IMR-90 (cell line): ENCODE measurements around the gene FAM163B. TPM values are rescaled to one million over a fixed set of nuclear protein-coding genes. Genes with fewer than 3 reads are reported as not detected.

Experiments
- ATAC-seq: fragments of 200-7000 bp; cut with Tn5 transposase; 2 replicates; pipeline ENCODE4 v1.9.1; 2020; ENCODE audit warnings: low read depth, mild to moderate bottlenecking, moderate library complexity
- BruUV-seq: library from RNA; stranded (reverse); fragments of 400-500 nt; replicated peaks from 2 replicates; lab custom pipeline; 2021; lab: Mats Ljungman, UMichigan
- CTCF ChIA-PET: fragments of 300-600 bp; formaldehyde crosslinking; extraction: SDS; loops from one replicate; lab custom pipeline; 2021; ENCODE audit warnings: antibody characterized with exemption; lab: Yijun Ruan, JAX
- POLR2A ChIA-PET: fragments of 300-600 bp; sonication (Branson Sonifier 250); formaldehyde crosslinking; loops from one replicate; lab custom pipeline; 2022; ENCODE audit warnings: antibody characterized with exemption; ENCODE audit not compliant: unreplicated experiment; lab: Charles Lee
- DNase-seq: peaks from one replicate; pipeline ENCODE4 v3.0.0; 2013
- H2AFZ ChIP-seq: replicated peaks from 2 replicates; pipeline ENCODE3; 2013; ENCODE audit warnings: low read length, mild to moderate bottlenecking; ENCODE audit not compliant: poor library complexity
- H2AK5ac ChIP-seq: 2 replicates; pipeline ENCODE4 v1.6.1; 2013; ENCODE audit warnings: low read depth, low read length, inconsistent platforms
- H2AK9ac ChIP-seq: replicated peaks from 2 replicates; pipeline ENCODE3; 2013; ENCODE audit warnings: mild to moderate bottlenecking, low read depth, low read length, moderate library complexity; ENCODE audit not compliant: poor library complexity
- H2BK120ac ChIP-seq: 2 replicates; pipeline ENCODE4 v1.6.1; 2013; ENCODE audit warnings: low read depth, low read length, inconsistent platforms
- H2BK15ac ChIP-seq: 3 replicates; pipeline ENCODE4 v1.6.1; 2013; ENCODE audit warnings: low read depth, low read length, inconsistent platforms
- H2BK20ac ChIP-seq: 2 replicates; pipeline ENCODE4 v1.6.1; 2013; ENCODE audit warnings: low read depth, mild to moderate bottlenecking, inconsistent platforms, low read length, moderate library complexity
- H2BK5ac ChIP-seq: 2 replicates; pipeline ENCODE4 v1.6.1; 2013; ENCODE audit warnings: mild to moderate bottlenecking, low read depth, low read length, inconsistent platforms; ENCODE audit not compliant: poor library complexity, severe bottlenecking
- H3K14ac ChIP-seq: replicated peaks from 2 replicates; pipeline ENCODE4 v1.6.1; 2013; ENCODE audit warnings: low read depth, low read length, inconsistent platforms
- H3K18ac ChIP-seq: 2 replicates; pipeline ENCODE4 v1.6.1; 2013; ENCODE audit warnings: low read depth, low read length, control low read depth
- H3K23ac ChIP-seq: 2 replicates; pipeline ENCODE4 v1.6.1; 2013; ENCODE audit warnings: low read depth, low read length, inconsistent platforms
- H3K27ac ChIP-seq: 2 replicates; pipeline ENCODE4 v1.5.1; 2013; ENCODE audit warnings: mild to moderate bottlenecking, control low read depth, low read length; ENCODE audit not compliant: insufficient read depth
- H3K27me3 ChIP-seq: 2 replicates; pipeline ENCODE4 v1.6.1; 2013; ENCODE audit warnings: low read length; ENCODE audit not compliant: control insufficient read depth, insufficient read depth
- H3K36me3 ChIP-seq: 2 replicates; pipeline ENCODE4 v1.6.1; 2013; ENCODE audit warnings: low read length, mixed read lengths; ENCODE audit not compliant: control insufficient read depth, insufficient read depth
- H3K4ac ChIP-seq: 2 replicates; pipeline ENCODE4 v1.6.1; 2013; ENCODE audit warnings: low read depth, low read length, inconsistent platforms
- H3K4me1 ChIP-seq: 2 replicates; pipeline ENCODE4 v1.6.1; 2013; ENCODE audit warnings: low read length, mixed read lengths; ENCODE audit not compliant: control insufficient read depth, insufficient read depth
- H3K4me2 ChIP-seq: 2 replicates; pipeline ENCODE4 v1.6.1; 2013; ENCODE audit warnings: low read depth, mild to moderate bottlenecking, control low read depth, low read length, moderate library complexity
- H3K4me3 ChIP-seq: 2 replicates; pipeline ENCODE4 v1.5.1; 2013; ENCODE audit warnings: low read depth, mild to moderate bottlenecking, control low read depth, low read length, moderate library complexity; ENCODE audit not compliant: insufficient read depth
- H3K56ac ChIP-seq: 2 replicates; pipeline ENCODE4 v1.6.1; 2013; ENCODE audit warnings: low read length, inconsistent platforms; ENCODE audit not compliant: insufficient read depth; ENCODE audit errors: extremely low read depth
- H3K79me1 ChIP-seq, 2 experiments: 2 replicates each; pipeline ENCODE4 v1.6.1; 2013; ENCODE audit warnings: low read length in 2 of 2, inconsistent platforms in 1 of 2, low read depth in 1 of 2
- H3K9ac ChIP-seq: 2 replicates; pipeline ENCODE4 v1.6.1; 2013; ENCODE audit warnings: low read depth, low read length, control low read depth
- H3K9me1 ChIP-seq: 2 replicates; pipeline ENCODE4 v1.6.1; 2013; ENCODE audit warnings: low read length, inconsistent platforms; ENCODE audit not compliant: insufficient read depth
- H3K9me3 ChIP-seq: 2 replicates; pipeline ENCODE4 v1.6.1; 2013; ENCODE audit warnings: low read length; ENCODE audit not compliant: control insufficient read depth, insufficient read depth
- H4K20me1 ChIP-seq: 2 replicates; pipeline ENCODE4 v1.6.1; 2013; ENCODE audit warnings: low read length, inconsistent platforms; ENCODE audit not compliant: insufficient read depth
- H4K5ac ChIP-seq: 2 replicates; pipeline ENCODE4 v1.6.1; 2013; ENCODE audit warnings: mild to moderate bottlenecking, low read depth, low read length, control low read depth
- H4K8ac ChIP-seq, 2 experiments: 2 replicates each; pipeline ENCODE4 v1.6.1; 2013; ENCODE audit warnings: low read depth in 2 of 2, low read length in 2 of 2, control low read depth in 1 of 2, inconsistent platforms in 1 of 2
- H4K91ac ChIP-seq: 2 replicates; pipeline ENCODE4 v1.6.1; 2013; ENCODE audit warnings: low read depth, low read length, inconsistent platforms; ENCODE audit not compliant: insufficient read depth
- BHLHE40 ChIP-seq: fragments of 150-350 bp; IDR thresholded peaks from 2 replicates; pipeline ENCODE4 v1.6.1; 2016; ENCODE audit warnings: mild to moderate bottlenecking, low read depth, low read length
- MAFK ChIP-seq: IDR thresholded peaks from 2 replicates; pipeline ENCODE4 v1.6.1; 2012; ENCODE audit warnings: low read depth, low read length, improper control_type of control experiment
- MAZ ChIP-seq: IDR thresholded peaks from 2 replicates; pipeline ENCODE4 v1.6.1; 2012; ENCODE audit warnings: low read depth, mild to moderate bottlenecking, low read length, improper control_type of control experiment, moderate library complexity, borderline replicate concordance
- NFE2L2 ChIP-seq: fragments of 150-350 bp; IDR thresholded peaks from 2 replicates; pipeline ENCODE4 v1.6.1; 2016; ENCODE audit warnings: low read depth, mild to moderate bottlenecking, low read length
- whole genome bisulfite sequencing, 2 experiments: methylation state at CpG; one replicate each; pipeline versions ENCODE4 v1.1.5 to v1.1.7; 2013; ENCODE audit warnings: missing lambda C conversion rate in 2 of 2; ENCODE audit not compliant: insufficient read length in 1 of 2; ENCODE audit errors: extremely low coverage in 2 of 2; 5-methylcytosine and 5-hydroxymethylcytosine counted together
- dilution Hi-C: fragments of 300-500 bp; cut with HindIII; formaldehyde crosslinking; loops from one replicate; pipeline ENCODE4 v1.14.3; 2018; ENCODE audit warnings: low sequenced_read_pairs; ENCODE audit not compliant: unreplicated experiment
- in situ Hi-C: fragments of 300-500 bp; cut with MboI; formaldehyde crosslinking; loops from 3 replicates; pipeline ENCODE4 v1.14.3; 2019; ENCODE audit warnings: low sequenced_read_pairs, inconsistent platforms, mixed read lengths
- intact Hi-C: fragments of 100-400 bp; cut with micrococcal nuclease; formaldehyde crosslinking; loops from 2 replicates; pipeline ENCODE4 v1.10.0; 2022
- polyA plus RNA-seq, 3 experiments: library from polyadenylated mRNA; depleted of rRNA; stranded (reverse); fragments of >200 nt; gene quantifications; 2 replicates each; pipeline ENCODE4 v1.2.3, GENCODE V29; 2012; ENCODE audit warnings: low replicate concordance in 1 of 3
- total RNA-seq: library from RNA; depleted of rRNA; stranded (reverse); fragments of >200 nt; gene quantifications from 2 replicates; pipeline ENCODE4 v1.2.3, GENCODE V29; 2012
- TF ChIP-seq, protein P1 (sequence below): conservative IDR thresholded peaks from 2 replicates; pipeline ENCODE4 v1.5.1; 2012; ENCODE audit warnings: mild to moderate bottlenecking, low read depth, low read length, improper control_type of control experiment

The FAM163B gene
- total and polyA plus RNA-seq, 2 of the 4 experiments (the other 2 are of a cell fraction), result not detected

DNA sequence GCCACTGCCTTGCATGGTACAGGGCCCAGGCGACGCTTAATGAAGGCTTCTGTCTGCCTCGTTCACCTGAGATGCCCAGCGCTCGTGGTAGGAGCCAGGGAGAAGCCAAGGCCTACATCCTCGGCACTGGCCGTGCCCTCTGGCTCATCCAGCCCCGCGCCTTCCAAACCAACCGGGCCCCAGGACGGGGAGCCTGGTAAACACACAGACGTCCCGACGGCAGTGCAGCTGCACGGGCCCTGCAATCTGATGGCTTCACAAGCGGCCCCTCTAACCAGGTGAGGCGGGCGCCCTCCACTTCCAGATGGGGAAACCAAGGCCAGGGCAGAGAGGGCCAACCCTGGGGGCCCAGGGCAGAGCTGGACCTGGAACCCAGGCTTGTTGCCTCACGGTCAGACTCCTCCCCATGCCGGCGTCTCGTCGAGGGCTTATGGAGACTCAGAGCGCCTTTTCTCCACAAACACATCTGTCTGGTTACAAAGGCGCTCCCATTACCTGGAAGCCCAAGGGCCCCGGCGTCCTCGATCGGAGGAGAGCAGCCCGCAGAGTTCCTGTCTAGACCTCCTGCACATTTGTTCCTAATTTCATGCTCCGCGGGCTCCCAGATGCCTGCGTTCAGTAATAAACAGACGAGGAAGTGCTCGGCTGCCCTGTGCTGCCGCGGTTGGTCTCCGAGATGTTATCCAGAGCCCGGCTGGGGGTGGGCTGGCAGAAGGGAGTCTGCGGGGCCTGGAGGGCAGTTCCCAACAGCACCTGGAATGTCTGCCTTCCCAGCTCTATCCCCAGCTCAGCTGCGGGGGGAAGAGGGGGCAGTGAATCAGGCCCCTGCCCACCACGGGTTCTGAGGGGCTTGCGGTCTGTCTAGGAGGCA, 23.5 kb downstream of the FAM163B start:
- no peak overlapping the region for H4K8ac ChIP-seq
- no peak overlapping the region for H4K5ac ChIP-seq
- no peak overlapping the region for H3K18ac ChIP-seq
- DNase-seq (no peak), ATAC-seq (no peak)
- ChIA-PET POLR2A (no interaction called here), CTCF (interaction anchor here (0.6 to 0.7 kb wide), 2 partner anchors 8 to 117 kb away, joined by 3 read pairs; no protein-coding TSS in a partner anchor)
- dilution Hi-C loops, result no loop called here
- WGBS, 2 experiments, result 57% methylated on average over 10 of the region's 43 CpGs; no CpG with 5 or more reads in 1 of the 2 experiments
- intact Hi-C loops, result no loop called here
- H3K9ac ChIP-seq, result no peak overlapping the region
- H2BK120ac ChIP-seq, result no peak overlapping the region
- no peak overlapping the region for H3K23ac ChIP-seq
- no peak overlapping the region for H3K4me3 ChIP-seq
- no peak overlapping the region for H2BK5ac ChIP-seq
- TF ChIP-seq MAZ, result no peak
- TF ChIP-seq, protein P1, sequence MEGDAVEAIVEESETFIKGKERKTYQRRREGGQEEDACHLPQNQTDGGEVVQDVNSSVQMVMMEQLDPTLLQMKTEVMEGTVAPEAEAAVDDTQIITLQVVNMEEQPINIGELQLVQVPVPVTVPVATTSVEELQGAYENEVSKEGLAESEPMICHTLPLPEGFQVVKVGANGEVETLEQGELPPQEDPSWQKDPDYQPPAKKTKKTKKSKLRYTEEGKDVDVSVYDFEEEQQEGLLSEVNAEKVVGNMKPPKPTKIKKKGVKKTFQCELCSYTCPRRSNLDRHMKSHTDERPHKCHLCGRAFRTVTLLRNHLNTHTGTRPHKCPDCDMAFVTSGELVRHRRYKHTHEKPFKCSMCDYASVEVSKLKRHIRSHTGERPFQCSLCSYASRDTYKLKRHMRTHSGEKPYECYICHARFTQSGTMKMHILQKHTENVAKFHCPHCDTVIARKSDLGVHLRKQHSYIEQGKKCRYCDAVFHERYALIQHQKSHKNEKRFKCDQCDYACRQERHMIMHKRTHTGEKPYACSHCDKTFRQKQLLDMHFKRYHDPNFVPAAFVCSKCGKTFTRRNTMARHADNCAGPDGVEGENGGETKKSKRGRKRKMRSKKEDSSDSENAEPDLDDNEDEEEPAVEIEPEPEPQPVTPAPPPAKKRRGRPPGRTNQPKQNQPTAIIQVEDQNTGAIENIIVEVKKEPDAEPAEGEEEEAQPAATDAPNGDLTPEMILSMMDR, result no peak
- TF ChIP-seq MAFK, result no peak
- no peak for TF ChIP-seq BHLHE40
- no peak for TF ChIP-seq NFE2L2
- no peaks in the 10 kb centered on the region for H4K20me1 ChIP-seq
- no peak overlapping the region for H3K4ac ChIP-seq
- H3K27ac ChIP-seq, result no peak overlapping the region
- H3K4me1 ChIP-seq, result peaks cover 4% of the 10 kb centered on the region; the same call in 1 of the 2 replicates
- peaks cover 35% of the 10 kb centered on the region for H3K27me3 ChIP-seq
- no peak overlapping the region for H2AK9ac ChIP-seq
- peaks cover 2% of the 10 kb centered on the region; the same call in 1 of the 2 replicates for H3K9me3 ChIP-seq
- H2AFZ ChIP-seq, result no peak overlapping the region
- no peak overlapping the region for H4K91ac ChIP-seq
- H2AK5ac ChIP-seq, result no peak overlapping the region
- no TSS peak for BruUV-seq
- H3K14ac ChIP-seq, result no peak overlapping the region
- no peaks in the 10 kb centered on the region for H3K79me1 ChIP-seq
- H3K36me3 ChIP-seq, result no peaks in the 10 kb centered on the region
- no peak overlapping the region for H2BK15ac ChIP-seq
- no peak overlapping the region for H3K56ac ChIP-seq
- no peak overlapping the region for H2BK20ac ChIP-seq
- H3K4me2 ChIP-seq, result no peak overlapping the region
- no peaks in the 10 kb centered on the region for H3K9me1 ChIP-seq
- in situ Hi-C loops, result no loop called here
